IMR-90 (cell line): ENCODE data around the gene AKT3. TPM values are rescaled to one million over a fixed set of nuclear protein-coding genes. Genes with fewer than 3 reads are reported as not detected.
"Not testable (repeated sequence)": the region's sequence is repeated elsewhere in the genome, so short reads cannot be mapped to it uniquely, and the experiment has no call there.

Source experiments
- ATAC-seq: fragments of 200-7000 bp; cut with Tn5 transposase; 2 replicates; pipeline ENCODE4 v1.9.1; 2020; ENCODE audit warnings: low read depth, mild to moderate bottlenecking, moderate library complexity
- BruUV-seq: library from RNA; stranded (reverse); fragments of 400-500 nt; replicated peaks from 2 replicates; lab custom pipeline; 2021; lab: Mats Ljungman, UMichigan
- CTCF ChIA-PET: fragments of 300-600 bp; formaldehyde crosslinking; extraction: SDS; loops from one replicate; lab custom pipeline; 2021; ENCODE audit warnings: antibody characterized with exemption; lab: Yijun Ruan, JAX
- POLR2A ChIA-PET: fragments of 300-600 bp; sonication (Branson Sonifier 250); formaldehyde crosslinking; loops from one replicate; lab custom pipeline; 2022; ENCODE audit warnings: antibody characterized with exemption; ENCODE audit not compliant: unreplicated experiment; lab: Charles Lee
- DNase-seq: peaks from one replicate; pipeline ENCODE4 v3.0.0; 2013
- H2AFZ ChIP-seq: replicated peaks from 2 replicates; pipeline ENCODE3; 2013; ENCODE audit warnings: low read length, mild to moderate bottlenecking; ENCODE audit not compliant: poor library complexity
- H2AK5ac ChIP-seq: 2 replicates; pipeline ENCODE4 v1.6.1; 2013; ENCODE audit warnings: low read depth, low read length, inconsistent platforms
- H2AK9ac ChIP-seq: replicated peaks from 2 replicates; pipeline ENCODE3; 2013; ENCODE audit warnings: mild to moderate bottlenecking, low read depth, low read length, moderate library complexity; ENCODE audit not compliant: poor library complexity
- H2BK120ac ChIP-seq: 2 replicates; pipeline ENCODE4 v1.6.1; 2013; ENCODE audit warnings: low read depth, low read length, inconsistent platforms
- H2BK15ac ChIP-seq: 3 replicates; pipeline ENCODE4 v1.6.1; 2013; ENCODE audit warnings: low read depth, low read length, inconsistent platforms
- H2BK20ac ChIP-seq: 2 replicates; pipeline ENCODE4 v1.6.1; 2013; ENCODE audit warnings: low read depth, mild to moderate bottlenecking, inconsistent platforms, low read length, moderate library complexity
- H2BK5ac ChIP-seq: 2 replicates; pipeline ENCODE4 v1.6.1; 2013; ENCODE audit warnings: mild to moderate bottlenecking, low read depth, low read length, inconsistent platforms; ENCODE audit not compliant: poor library complexity, severe bottlenecking
- H3K14ac ChIP-seq: replicated peaks from 2 replicates; pipeline ENCODE4 v1.6.1; 2013; ENCODE audit warnings: low read depth, low read length, inconsistent platforms
- H3K18ac ChIP-seq: 2 replicates; pipeline ENCODE4 v1.6.1; 2013; ENCODE audit warnings: low read depth, low read length, control low read depth
- H3K23ac ChIP-seq: 2 replicates; pipeline ENCODE4 v1.6.1; 2013; ENCODE audit warnings: low read depth, low read length, inconsistent platforms
- H3K27ac ChIP-seq: 2 replicates; pipeline ENCODE4 v1.5.1; 2013; ENCODE audit warnings: mild to moderate bottlenecking, control low read depth, low read length; ENCODE audit not compliant: insufficient read depth
- H3K27me3 ChIP-seq: 2 replicates; pipeline ENCODE4 v1.6.1; 2013; ENCODE audit warnings: low read length; ENCODE audit not compliant: control insufficient read depth, insufficient read depth
- H3K36me3 ChIP-seq: 2 replicates; pipeline ENCODE4 v1.6.1; 2013; ENCODE audit warnings: low read length, mixed read lengths; ENCODE audit not compliant: control insufficient read depth, insufficient read depth
- H3K4ac ChIP-seq: 2 replicates; pipeline ENCODE4 v1.6.1; 2013; ENCODE audit warnings: low read depth, low read length, inconsistent platforms
- H3K4me1 ChIP-seq: 2 replicates; pipeline ENCODE4 v1.6.1; 2013; ENCODE audit warnings: low read length, mixed read lengths; ENCODE audit not compliant: control insufficient read depth, insufficient read depth
- H3K4me2 ChIP-seq: 2 replicates; pipeline ENCODE4 v1.6.1; 2013; ENCODE audit warnings: low read depth, mild to moderate bottlenecking, control low read depth, low read length, moderate library complexity
- H3K4me3 ChIP-seq: 2 replicates; pipeline ENCODE4 v1.5.1; 2013; ENCODE audit warnings: low read depth, mild to moderate bottlenecking, control low read depth, low read length, moderate library complexity; ENCODE audit not compliant: insufficient read depth
- H3K56ac ChIP-seq: 2 replicates; pipeline ENCODE4 v1.6.1; 2013; ENCODE audit warnings: low read length, inconsistent platforms; ENCODE audit not compliant: insufficient read depth; ENCODE audit errors: extremely low read depth
- H3K79me1 ChIP-seq, 2 experiments: 2 replicates each; pipeline ENCODE4 v1.6.1; 2013; ENCODE audit warnings: low read length in 2 of 2, inconsistent platforms in 1 of 2, low read depth in 1 of 2
- H3K9ac ChIP-seq: 2 replicates; pipeline ENCODE4 v1.6.1; 2013; ENCODE audit warnings: low read depth, low read length, control low read depth
- H3K9me1 ChIP-seq: 2 replicates; pipeline ENCODE4 v1.6.1; 2013; ENCODE audit warnings: low read length, inconsistent platforms; ENCODE audit not compliant: insufficient read depth
- H3K9me3 ChIP-seq: 2 replicates; pipeline ENCODE4 v1.6.1; 2013; ENCODE audit warnings: low read length; ENCODE audit not compliant: control insufficient read depth, insufficient read depth
- H4K20me1 ChIP-seq: 2 replicates; pipeline ENCODE4 v1.6.1; 2013; ENCODE audit warnings: low read length, inconsistent platforms; ENCODE audit not compliant: insufficient read depth
- H4K5ac ChIP-seq: 2 replicates; pipeline ENCODE4 v1.6.1; 2013; ENCODE audit warnings: mild to moderate bottlenecking, low read depth, low read length, control low read depth
- H4K8ac ChIP-seq, 2 experiments: 2 replicates each; pipeline ENCODE4 v1.6.1; 2013; ENCODE audit warnings: low read depth in 2 of 2, low read length in 2 of 2, control low read depth in 1 of 2, inconsistent platforms in 1 of 2
- H4K91ac ChIP-seq: 2 replicates; pipeline ENCODE4 v1.6.1; 2013; ENCODE audit warnings: low read depth, low read length, inconsistent platforms; ENCODE audit not compliant: insufficient read depth
- WGBS, 2 experiments: methylation state at CpG; one replicate each; pipeline versions ENCODE4 v1.1.5 to v1.1.7; 2013; ENCODE audit warnings: missing lambda C conversion rate in 2 of 2; ENCODE audit not compliant: insufficient read length in 1 of 2; ENCODE audit errors: extremely low coverage in 2 of 2; 5-methylcytosine and 5-hydroxymethylcytosine counted together
- dilution Hi-C: fragments of 300-500 bp; cut with HindIII; formaldehyde crosslinking; loops from one replicate; pipeline ENCODE4 v1.14.3; 2018; ENCODE audit warnings: low sequenced_read_pairs; ENCODE audit not compliant: unreplicated experiment
- in situ Hi-C: fragments of 300-500 bp; cut with MboI; formaldehyde crosslinking; loops from 3 replicates; pipeline ENCODE4 v1.14.3; 2019; ENCODE audit warnings: low sequenced_read_pairs, inconsistent platforms, mixed read lengths
- intact Hi-C: fragments of 100-400 bp; cut with micrococcal nuclease; formaldehyde crosslinking; loops from 2 replicates; pipeline ENCODE4 v1.10.0; 2022
- polyA plus RNA-seq, 3 experiments: library from polyadenylated mRNA; depleted of rRNA; stranded (reverse); fragments of >200 nt; gene quantifications; 2 replicates each; pipeline ENCODE4 v1.2.3, GENCODE V29; 2012; ENCODE audit warnings: low replicate concordance in 1 of 3
- total RNA-seq: library from RNA; depleted of rRNA; stranded (reverse); fragments of >200 nt; gene quantifications from 2 replicates; pipeline ENCODE4 v1.2.3, GENCODE V29; 2012

AKT3 gene
- total and polyA plus RNA-seq, 2 of the 4 experiments (the other 2 are of a cell fraction) = 15.2 to 19.4 TPM

- H3K4me2 ChIP-seq, H3K27me3 ChIP-seq, H2BK15ac ChIP-seq, H3K56ac ChIP-seq, H3K36me3 ChIP-seq, H2BK120ac ChIP-seq, H3K4ac ChIP-seq, H2AK9ac ChIP-seq, H3K9me1 ChIP-seq, H4K20me1 ChIP-seq, H3K9me3 ChIP-seq, H3K23ac ChIP-seq, H2AFZ ChIP-seq, H3K9ac ChIP-seq, H3K4me3 ChIP-seq, intact Hi-C loops, dilution Hi-C loops, H4K91ac ChIP-seq, H3K18ac ChIP-seq, H3K4me1 ChIP-seq, in situ Hi-C loops, H4K5ac ChIP-seq, POLR2A ChIA-PET, BruUV-seq, H2BK5ac ChIP-seq, H3K14ac ChIP-seq, DNase-seq, CTCF ChIA-PET, H4K8ac ChIP-seq, H3K27ac ChIP-seq, H2BK20ac ChIP-seq, ATAC-seq, H2AK5ac ChIP-seq: not testable (repeated sequence)
- WGBS, 2 experiments = no CpG with 5 or more reads among the region's 4 CpGs
- peaks cover 15 to 35% of the 10 kb centered on the region in 2 experiments for H3K79me1 ChIP-seq
Observed at GRCh38 chr1:243772361-243773050, 77.5 kb downstream of the AKT3 start.
